COR-L47 (cell line): ENCODE data around the gene MCCD1.

Source experiments
- DNase-seq: peaks from one replicate; lab custom pipeline; 2025; lab: John Stamatoyannopoulos, UW

MCCD1 gene

DNA sequence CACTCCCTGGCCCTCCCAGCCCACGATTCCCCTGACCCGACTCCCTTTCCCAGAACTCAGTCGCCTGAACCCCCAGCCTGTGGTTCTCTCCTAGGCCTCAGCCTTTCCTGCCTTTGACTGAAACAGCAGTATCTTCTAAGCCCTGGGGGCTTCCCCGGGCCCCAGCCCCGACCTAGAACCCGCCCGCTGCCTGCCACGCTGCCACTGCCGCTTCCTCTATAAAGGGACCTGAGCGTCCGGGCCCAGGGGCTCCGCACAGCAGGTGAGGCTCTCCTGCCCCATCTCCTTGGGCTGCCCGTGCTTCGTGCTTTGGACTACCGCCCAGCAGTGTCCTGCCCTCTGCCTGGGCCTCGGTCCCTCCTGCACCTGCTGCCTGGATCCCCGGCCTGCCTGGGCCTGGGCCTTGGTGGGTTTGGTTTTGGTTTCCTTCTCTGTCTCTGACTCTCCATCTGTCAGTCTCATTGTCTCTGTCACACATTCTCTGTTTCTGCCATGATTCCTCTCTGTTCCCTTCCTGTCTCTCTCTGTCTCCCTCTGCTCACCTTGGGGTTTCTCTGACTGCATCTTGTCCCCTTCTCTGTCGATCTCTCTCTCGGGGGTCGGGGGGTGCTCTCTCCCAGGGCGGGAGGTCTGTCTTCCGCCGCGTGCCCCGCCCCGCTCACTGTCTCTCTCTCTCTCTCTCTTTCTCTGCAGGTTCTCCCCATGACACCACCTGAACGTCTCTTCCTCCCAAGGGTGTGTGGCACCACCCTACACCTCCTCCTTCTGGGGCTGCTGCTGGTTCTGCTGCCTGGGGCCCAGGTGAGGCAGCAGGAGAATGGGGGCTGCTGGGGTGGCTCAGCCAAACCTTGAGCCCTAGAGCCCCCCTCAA lies 43.5 kb downstream of the MCCD1 start, which contains the start of gene LTA:
LTA (plus strand) TSS at position 249 of the 871 bp plus-strand sequence; CDS start at position 703, 454 bp downstream.
- no peak for DNase-seq

DNA sequence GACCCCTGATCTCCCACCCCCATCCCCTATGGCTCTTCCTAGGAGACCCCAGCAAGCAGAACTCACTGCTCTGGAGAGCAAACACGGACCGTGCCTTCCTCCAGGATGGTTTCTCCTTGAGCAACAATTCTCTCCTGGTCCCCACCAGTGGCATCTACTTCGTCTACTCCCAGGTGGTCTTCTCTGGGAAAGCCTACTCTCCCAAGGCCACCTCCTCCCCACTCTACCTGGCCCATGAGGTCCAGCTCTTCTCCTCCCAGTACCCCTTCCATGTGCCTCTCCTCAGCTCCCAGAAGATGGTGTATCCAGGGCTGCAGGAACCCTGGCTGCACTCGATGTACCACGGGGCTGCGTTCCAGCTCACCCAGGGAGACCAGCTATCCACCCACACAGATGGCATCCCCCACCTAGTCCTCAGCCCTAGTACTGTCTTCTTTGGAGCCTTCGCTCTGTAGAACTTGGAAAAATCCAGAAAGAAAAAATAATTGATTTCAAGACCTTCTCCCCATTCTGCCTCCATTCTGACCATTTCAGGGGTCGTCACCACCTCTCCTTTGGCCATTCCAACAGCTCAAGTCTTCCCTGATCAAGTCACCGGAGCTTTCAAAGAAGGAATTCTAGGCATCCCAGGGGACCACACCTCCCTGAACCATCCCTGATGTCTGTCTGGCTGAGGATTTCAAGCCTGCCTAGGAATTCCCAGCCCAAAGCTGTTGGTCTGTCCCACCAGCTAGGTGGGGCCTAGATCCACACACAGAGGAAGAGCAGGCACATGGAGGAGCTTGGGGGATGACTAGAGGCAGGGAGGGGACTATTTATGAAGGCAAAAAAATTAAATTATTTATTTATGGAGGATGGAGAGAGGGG lies 44.7 kb downstream of the MCCD1 start:
- DNase-seq: no peak

DNA sequence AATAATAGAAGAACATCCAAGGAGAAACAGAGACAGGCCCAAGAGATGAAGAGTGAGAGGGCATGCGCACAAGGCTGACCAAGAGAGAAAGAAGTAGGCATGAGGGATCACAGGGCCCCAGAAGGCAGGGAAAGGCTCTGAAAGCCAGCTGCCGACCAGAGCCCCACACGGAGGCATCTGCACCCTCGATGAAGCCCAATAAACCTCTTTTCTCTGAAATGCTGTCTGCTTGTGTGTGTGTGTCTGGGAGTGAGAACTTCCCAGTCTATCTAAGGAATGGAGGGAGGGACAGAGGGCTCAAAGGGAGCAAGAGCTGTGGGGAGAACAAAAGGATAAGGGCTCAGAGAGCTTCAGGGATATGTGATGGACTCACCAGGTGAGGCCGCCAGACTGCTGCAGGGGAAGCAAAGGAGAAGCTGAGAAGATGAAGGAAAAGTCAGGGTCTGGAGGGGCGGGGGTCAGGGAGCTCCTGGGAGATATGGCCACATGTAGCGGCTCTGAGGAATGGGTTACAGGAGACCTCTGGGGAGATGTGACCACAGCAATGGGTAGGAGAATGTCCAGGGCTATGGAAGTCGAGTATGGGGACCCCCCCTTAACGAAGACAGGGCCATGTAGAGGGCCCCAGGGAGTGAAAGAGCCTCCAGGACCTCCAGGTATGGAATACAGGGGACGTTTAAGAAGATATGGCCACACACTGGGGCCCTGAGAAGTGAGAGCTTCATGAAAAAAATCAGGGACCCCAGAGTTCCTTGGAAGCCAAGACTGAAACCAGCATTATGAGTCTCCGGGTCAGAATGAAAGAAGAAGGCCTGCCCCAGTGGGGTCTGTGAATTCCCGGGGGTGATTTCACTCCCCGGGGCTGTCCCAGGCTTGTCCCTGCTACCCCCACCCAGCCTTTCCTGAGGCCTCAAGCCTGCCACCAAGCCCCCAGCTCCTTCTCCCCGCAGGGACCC lies 45.6 kb downstream of the MCCD1 start:
- DNase-seq: no peak

DNA sequence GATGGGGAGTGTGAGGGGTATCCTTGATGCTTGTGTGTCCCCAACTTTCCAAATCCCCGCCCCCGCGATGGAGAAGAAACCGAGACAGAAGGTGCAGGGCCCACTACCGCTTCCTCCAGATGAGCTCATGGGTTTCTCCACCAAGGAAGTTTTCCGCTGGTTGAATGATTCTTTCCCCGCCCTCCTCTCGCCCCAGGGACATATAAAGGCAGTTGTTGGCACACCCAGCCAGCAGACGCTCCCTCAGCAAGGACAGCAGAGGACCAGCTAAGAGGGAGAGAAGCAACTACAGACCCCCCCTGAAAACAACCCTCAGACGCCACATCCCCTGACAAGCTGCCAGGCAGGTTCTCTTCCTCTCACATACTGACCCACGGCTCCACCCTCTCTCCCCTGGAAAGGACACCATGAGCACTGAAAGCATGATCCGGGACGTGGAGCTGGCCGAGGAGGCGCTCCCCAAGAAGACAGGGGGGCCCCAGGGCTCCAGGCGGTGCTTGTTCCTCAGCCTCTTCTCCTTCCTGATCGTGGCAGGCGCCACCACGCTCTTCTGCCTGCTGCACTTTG lies 46.7 kb downstream of the MCCD1 start, which contains the start of gene TNF:
TNF (plus strand) TSS at position 231 of the 567 bp plus-strand sequence; CDS start at position 408, 177 bp downstream.
- DNase-seq: no peak

DNA sequence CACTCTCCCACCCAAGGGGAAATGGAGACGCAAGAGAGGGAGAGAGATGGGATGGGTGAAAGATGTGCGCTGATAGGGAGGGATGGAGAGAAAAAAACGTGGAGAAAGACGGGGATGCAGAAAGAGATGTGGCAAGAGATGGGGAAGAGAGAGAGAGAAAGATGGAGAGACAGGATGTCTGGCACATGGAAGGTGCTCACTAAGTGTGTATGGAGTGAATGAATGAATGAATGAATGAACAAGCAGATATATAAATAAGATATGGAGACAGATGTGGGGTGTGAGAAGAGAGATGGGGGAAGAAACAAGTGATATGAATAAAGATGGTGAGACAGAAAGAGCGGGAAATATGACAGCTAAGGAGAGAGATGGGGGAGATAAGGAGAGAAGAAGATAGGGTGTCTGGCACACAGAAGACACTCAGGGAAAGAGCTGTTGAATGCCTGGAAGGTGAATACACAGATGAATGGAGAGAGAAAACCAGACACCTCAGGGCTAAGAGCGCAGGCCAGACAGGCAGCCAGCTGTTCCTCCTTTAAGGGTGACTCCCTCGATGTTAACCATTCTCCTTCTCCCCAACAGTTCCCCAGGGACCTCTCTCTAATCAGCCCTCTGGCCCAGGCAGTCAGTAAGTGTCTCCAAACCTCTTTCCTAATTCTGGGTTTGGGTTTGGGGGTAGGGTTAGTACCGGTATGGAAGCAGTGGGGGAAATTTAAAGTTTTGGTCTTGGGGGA lies 47.4 kb downstream of the MCCD1 start:
- no peak for DNase-seq

DNA sequence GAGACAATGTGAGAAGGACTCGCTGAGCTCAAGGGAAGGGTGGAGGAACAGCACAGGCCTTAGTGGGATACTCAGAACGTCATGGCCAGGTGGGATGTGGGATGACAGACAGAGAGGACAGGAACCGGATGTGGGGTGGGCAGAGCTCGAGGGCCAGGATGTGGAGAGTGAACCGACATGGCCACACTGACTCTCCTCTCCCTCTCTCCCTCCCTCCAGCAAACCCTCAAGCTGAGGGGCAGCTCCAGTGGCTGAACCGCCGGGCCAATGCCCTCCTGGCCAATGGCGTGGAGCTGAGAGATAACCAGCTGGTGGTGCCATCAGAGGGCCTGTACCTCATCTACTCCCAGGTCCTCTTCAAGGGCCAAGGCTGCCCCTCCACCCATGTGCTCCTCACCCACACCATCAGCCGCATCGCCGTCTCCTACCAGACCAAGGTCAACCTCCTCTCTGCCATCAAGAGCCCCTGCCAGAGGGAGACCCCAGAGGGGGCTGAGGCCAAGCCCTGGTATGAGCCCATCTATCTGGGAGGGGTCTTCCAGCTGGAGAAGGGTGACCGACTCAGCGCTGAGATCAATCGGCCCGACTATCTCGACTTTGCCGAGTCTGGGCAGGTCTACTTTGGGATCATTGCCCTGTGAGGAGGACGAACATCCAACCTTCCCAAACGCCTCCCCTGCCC lies 48.3 kb downstream of the MCCD1 start:
- DNase-seq: no peak

DNA sequence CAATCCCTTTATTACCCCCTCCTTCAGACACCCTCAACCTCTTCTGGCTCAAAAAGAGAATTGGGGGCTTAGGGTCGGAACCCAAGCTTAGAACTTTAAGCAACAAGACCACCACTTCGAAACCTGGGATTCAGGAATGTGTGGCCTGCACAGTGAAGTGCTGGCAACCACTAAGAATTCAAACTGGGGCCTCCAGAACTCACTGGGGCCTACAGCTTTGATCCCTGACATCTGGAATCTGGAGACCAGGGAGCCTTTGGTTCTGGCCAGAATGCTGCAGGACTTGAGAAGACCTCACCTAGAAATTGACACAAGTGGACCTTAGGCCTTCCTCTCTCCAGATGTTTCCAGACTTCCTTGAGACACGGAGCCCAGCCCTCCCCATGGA lies 48.8 kb downstream of the MCCD1 start:
- no peak for DNase-seq

DNA sequence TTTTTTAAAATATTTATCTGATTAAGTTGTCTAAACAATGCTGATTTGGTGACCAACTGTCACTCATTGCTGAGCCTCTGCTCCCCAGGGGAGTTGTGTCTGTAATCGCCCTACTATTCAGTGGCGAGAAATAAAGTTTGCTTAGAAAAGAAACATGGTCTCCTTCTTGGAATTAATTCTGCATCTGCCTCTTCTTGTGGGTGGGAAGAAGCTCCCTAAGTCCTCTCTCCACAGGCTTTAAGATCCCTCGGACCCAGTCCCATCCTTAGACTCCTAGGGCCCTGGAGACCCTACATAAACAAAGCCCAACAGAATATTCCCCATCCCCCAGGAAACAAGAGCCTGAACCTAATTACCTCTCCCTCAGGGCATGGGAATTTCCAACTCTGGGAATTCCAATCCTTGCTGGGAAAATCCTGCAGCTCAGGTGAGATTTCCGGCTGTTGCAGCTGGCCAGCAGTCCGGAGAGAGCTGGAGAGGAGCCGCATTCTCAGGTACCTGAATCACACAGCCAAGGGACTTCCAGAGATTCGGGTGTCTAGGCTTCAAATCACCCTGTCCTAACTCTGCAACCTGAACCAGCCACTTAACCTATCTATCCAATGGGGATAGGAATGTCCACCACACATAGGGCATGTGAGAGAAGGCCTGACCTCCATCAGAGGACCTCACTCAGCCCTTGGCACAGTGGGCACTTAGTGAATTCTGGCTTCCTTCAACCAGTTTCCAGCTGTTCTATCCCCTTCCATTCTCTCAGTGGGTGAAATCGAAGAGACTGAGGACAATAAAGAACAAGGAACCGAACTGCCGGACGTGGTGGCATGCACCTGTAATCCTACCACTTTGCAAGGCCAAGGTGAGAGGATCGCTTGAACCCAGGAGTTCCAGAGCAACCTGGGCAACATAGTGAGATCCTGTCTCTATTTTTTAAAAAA lies 49.7 kb downstream of the MCCD1 start:
- DNase-seq: no peak

DNA sequence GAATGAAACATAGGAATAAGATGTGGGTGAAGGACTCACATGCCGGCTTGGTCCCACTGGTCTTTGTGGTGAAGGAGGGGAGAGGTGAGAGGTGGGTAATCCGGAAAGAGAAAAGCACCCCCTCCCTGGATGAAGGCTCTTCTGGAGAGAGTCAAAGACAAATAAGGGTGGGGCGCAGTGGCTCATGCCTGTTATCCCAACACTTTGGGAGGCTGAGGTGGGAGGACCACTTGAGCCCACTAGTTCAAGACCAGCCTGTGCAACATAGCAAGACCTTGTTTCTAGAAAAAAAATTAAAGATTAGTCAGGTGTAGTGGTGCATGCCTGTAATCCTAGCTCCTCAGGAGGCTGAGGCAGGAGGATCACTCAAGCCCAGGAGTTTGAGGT lies 50.4 kb downstream of the MCCD1 start:
- DNase-seq: no peak
